Cardiac muscle cell (in vitro differentiated cells and primary cell): Measurements from ENCODE around the gene PAX5. TPM values are rescaled to one million over a fixed set of nuclear protein-coding genes. Genes with fewer than 3 reads are reported as not detected.

Experiments
- DNase-seq, 2 donors: peaks; one replicate each; pipeline versions ENCODE4 v3.0.0 to v3.0.0-alpha.2; 2010 to 2017; ENCODE audit warnings: low read depth in 1 of 2, low spot score in 1 of 2
- H3K27ac ChIP-seq: fragments of 200-600 bp; sonication (generic); 2 replicates; pipeline ENCODE4 v1.5.1; 2016
- H3K27me3 ChIP-seq: fragments of 200-600 bp; sonication (generic); 2 replicates; pipeline ENCODE4 v1.6.0; 2016; ENCODE audit warnings: control low read depth
- H3K36me3 ChIP-seq: fragments of 200-600 bp; sonication (generic); 2 replicates; pipeline ENCODE4 v1.5.1; 2016; ENCODE audit warnings: control low read depth
- H3K4me1 ChIP-seq: fragments of 200-600 bp; sonication (generic); 2 replicates; pipeline ENCODE4 v1.8.1; 2017; ENCODE audit warnings: low read depth, mild to moderate bottlenecking, mixed run types
- H3K4me3 ChIP-seq: fragments of 200-600 bp; sonication (generic); 2 replicates; pipeline ENCODE4 v1.5.1; 2016; ENCODE audit warnings: mild to moderate bottlenecking
- H3K9me3 ChIP-seq: fragments of 200-600 bp; sonication (generic); 2 replicates; pipeline ENCODE4 v1.5.1; 2017; ENCODE audit warnings: low read depth, mild to moderate bottlenecking, control low read depth
- CTCF ChIP-seq: IDR thresholded peaks from 2 replicates; pipeline ENCODE4 v1.5.1; 2012; ENCODE audit warnings: low read depth, mild to moderate bottlenecking, low read length
- polyA plus RNA-seq: library from polyadenylated mRNA; unstranded; fragments of >200 nt; fragmentation: Nextera tagmentation; extraction: Ambion mirVana; gene quantifications from 2 replicates; pipeline ENCODE4 v1.2.1, GENCODE V29; 2016
- total RNA-seq: library from RNA; depleted of rRNA; stranded (reverse); fragments of >200 nt; gene quantifications from 2 replicates; pipeline ENCODE4 v1.2.3, GENCODE V29; 2016

The PAX5 gene
- total and polyA plus RNA-seq, 2 experiments from 2014 or later = not detected

DNA sequence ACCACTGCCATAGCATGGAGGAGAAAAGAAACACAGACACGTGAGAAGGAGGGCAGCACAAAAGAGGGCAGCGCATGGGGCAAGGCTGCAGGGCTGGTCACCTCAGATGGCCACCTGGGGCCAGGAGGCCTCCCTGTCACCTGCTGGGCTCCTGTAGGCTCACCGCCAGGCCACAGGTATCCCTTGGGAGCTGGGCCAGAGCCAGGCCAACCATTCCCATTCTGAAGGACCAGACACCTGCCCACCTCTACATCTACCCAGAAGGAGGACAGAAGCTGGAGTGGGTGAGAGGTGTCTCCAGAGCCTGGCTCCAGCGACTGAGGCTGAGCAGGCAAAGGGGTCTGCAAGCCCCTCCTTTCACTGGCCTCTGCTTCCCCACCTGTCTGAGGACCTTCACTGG is 103.1 kb downstream of the PAX5 start:
- TF ChIP-seq CTCF = no peak
- Histone ChIP-seq H3K4me3 (no peak overlapping the region), H3K4me1 (no peaks in the 10 kb centered on the region), H3K9me3 (no peaks in the 10 kb centered on the region), H3K27me3 (peaks cover 10% of the 10 kb centered on the region), H3K36me3 (no peaks in the 10 kb centered on the region), H3K27ac (no peak overlapping the region)
- no peak for DNase-seq

DNA sequence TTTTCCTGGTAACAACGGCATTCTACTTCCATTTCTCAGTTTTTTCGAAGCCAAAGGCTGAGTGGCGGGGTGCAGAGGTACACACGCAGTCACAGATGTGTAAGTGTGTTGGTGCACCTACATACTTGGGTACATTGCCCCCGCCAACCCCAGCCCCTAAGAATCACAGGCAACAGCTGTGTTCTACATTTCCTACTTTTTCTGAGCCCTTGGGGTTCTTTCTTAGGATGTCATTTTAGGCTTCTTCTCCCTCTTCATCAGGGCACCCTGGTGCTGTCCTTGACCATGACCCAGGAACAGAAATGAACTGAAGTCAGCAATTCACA is 104.8 kb downstream of the PAX5 start:
- DNase-seq = no peak
- TF ChIP-seq CTCF = no peak
- H3K9me3 ChIP-seq = no peaks in the 10 kb centered on the region
- H3K4me3 ChIP-seq = no peak overlapping the region
- H3K36me3 ChIP-seq = no peaks in the 10 kb centered on the region
- H3K4me1 ChIP-seq = no peaks in the 10 kb centered on the region
- peaks cover 13% of the 10 kb centered on the region for H3K27me3 ChIP-seq
- no peak overlapping the region for H3K27ac ChIP-seq

GRCh38 chr9:36928670-36929349 is 105.3 kb downstream of the PAX5 start:
- Histone ChIP-seq H3K36me3 (no peaks in the 10 kb centered on the region), H3K9me3 (no peaks in the 10 kb centered on the region), H3K27ac (no peak overlapping the region), H3K4me3 (no peak overlapping the region), H3K27me3 (peaks cover 13% of the 10 kb centered on the region), H3K4me1 (no peaks in the 10 kb centered on the region)
- peak in 1 of 2 donors; percentile 90 for DNase-seq
- no peak for TF ChIP-seq CTCF

DNA sequence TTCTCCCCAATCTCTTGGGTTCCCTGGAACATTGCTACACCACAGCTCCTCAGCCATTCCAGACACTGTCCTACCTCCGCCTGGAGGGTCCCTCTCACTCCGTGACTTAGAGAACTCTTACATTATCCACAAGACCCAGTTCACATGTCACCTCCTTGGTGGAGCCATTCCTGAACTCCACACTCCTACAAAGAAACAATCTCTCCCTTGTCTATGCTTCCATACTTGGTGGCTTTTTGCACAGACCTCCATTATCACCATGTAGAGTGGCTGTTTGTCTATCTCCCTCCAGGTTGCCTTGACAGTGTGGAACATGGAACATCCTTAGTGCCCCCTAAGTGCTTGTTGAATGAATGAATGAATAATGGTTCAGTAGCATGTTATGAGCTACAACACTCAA is 105.9 kb downstream of the PAX5 start:
- no peaks in the 10 kb centered on the region for H3K4me1 ChIP-seq
- H3K27ac ChIP-seq = no peak overlapping the region
- no peak overlapping the region for H3K4me3 ChIP-seq
- H3K9me3 ChIP-seq = no peaks in the 10 kb centered on the region
- TF ChIP-seq CTCF = no peak
- no peaks in the 10 kb centered on the region for H3K36me3 ChIP-seq
- peaks cover 13% of the 10 kb centered on the region for H3K27me3 ChIP-seq
- no peak for DNase-seq

DNA sequence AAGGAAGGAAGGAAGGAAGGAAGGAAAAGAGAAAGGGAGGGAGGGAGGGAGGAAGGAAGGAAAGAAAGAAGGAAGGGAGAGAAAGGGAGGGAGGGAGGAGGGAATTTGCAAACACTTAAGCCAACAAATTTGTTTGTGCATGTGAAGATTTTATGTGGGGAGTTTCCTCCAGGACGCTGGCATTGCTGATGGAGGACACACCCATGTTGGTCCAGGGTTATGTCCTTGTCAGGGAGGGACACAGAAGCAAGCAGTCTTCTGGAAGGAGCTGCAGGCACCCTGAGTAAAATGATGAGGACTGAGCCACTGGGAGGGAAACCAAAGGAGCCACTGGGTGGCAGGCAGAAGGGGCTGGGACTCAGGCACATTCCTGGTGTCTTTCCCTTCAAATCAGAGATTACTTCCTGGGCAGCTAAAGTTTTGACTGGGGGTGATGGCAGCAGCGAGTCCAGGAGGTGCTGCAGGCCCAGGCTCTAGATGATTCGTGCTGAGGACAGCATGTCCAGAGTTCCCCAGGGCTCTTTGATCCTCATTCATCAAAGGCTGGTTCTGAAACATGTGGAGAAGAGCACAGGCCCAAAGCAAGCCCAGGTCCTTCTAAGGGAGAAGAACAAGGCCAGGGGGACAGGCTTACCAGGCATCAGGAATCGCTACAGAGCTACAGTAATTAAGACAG is 109.2 kb downstream of the PAX5 start:
- H3K4me1 ChIP-seq = no peaks in the 10 kb centered on the region
- no peak overlapping the region for H3K27ac ChIP-seq
- no peaks in the 10 kb centered on the region for H3K36me3 ChIP-seq
- H3K9me3 ChIP-seq = no peaks in the 10 kb centered on the region
- no peak overlapping the region for H3K4me3 ChIP-seq
- peaks cover 17% of the 10 kb centered on the region for H3K27me3 ChIP-seq
- TF ChIP-seq CTCF = no peak
- no peak for DNase-seq
